Retina (tissue), 1 donor: ENCODE results near the gene CDKN1C.

Source experiments
- DNase-seq: peaks from one replicate; pipeline ENCODE4 v3.0.0-alpha.2; 2016

The CDKN1C gene

GRCh38 chr11:2887515-2888195 lies 2.1 kb upstream of the CDKN1C start:
- DNase-seq = no peak

- DNase-seq = no peak
Measured at GRCh38 chr11:2886936-2887335, 1.4 kb upstream of the CDKN1C start.

GRCh38 chr11:2886191-2886894 lies 768 bp upstream of the CDKN1C start:
- peak; percentile 90 for DNase-seq

GRCh38 chr11:2885017-2885677 lies 428 bp downstream of the CDKN1C start:
- DNase-seq = peak; percentile 96

GRCh38 chr11:2883979-2884815 lies 1.4 kb downstream of the CDKN1C start:
- peak; percentile 86 for DNase-seq

GRCh38 chr11:2883640-2883978 lies 2.0 kb downstream of the CDKN1C start:
- no peak for DNase-seq

- peak; percentile 61 for DNase-seq
Measured at GRCh38 chr11:2882396-2883110, 3.0 kb downstream of the CDKN1C start.

- peak; percentile 75 for DNase-seq
Measured at GRCh38 chr11:2881981-2882375, 3.6 kb downstream of the CDKN1C start.

GRCh38 chr11:2881076-2881980 lies 4.2 kb downstream of the CDKN1C start:
- no peak for DNase-seq

GRCh38 chr11:2880646-2881045 lies 4.9 kb downstream of the CDKN1C start:
- DNase-seq = no peak

GRCh38 chr11:2878782-2879181 lies 6.8 kb downstream of the CDKN1C start:
- no peak for DNase-seq

- no peak for DNase-seq
Measured at GRCh38 chr11:2877474-2877873, 8.1 kb downstream of the CDKN1C start.

- no peak for DNase-seq
Measured at GRCh38 chr11:2874963-2875362, 10.6 kb downstream of the CDKN1C start.

- DNase-seq = peak; percentile 47
Measured at GRCh38 chr11:2870969-2871680, 14.4 kb downstream of the CDKN1C start.

GRCh38 chr11:2870460-2870859 lies 15.1 kb downstream of the CDKN1C start:
- peak; percentile 45 for DNase-seq

GRCh38 chr11:2869561-2870427 lies 15.8 kb downstream of the CDKN1C start:
- DNase-seq = peak; percentile 67

GRCh38 chr11:2869134-2869526 lies 16.4 kb downstream of the CDKN1C start:
- DNase-seq = no peak

- peak; percentile 85 for DNase-seq
Measured at GRCh38 chr11:2868506-2869133, 17.0 kb downstream of the CDKN1C start.
